BE2C (cell line): ENCODE data around the gene EIF5.

ENCODE experiments used
- DNase-seq: peaks from one replicate; pipeline ENCODE4 v3.0.0-alpha.2; 2020
- H3K27me3 ChIP-seq: fragments of 250-450 bp; sonication (Bioruptor Pico); 2 replicates; pipeline ENCODE4 v1.5.1; 2020; ENCODE audit warnings: mild to moderate bottlenecking
- H3K36me3 ChIP-seq: fragments of 250-450 bp; sonication (Bioruptor Pico); 2 replicates; pipeline ENCODE4 v1.5.1; 2020; ENCODE audit warnings: mild to moderate bottlenecking
- H3K4me1 ChIP-seq: fragments of 250-450 bp; sonication (Bioruptor Pico); 2 replicates; pipeline ENCODE4 v1.5.1; 2020
- H3K4me3 ChIP-seq: 2 replicates; pipeline ENCODE4 v1.5.1; 2011; ENCODE audit warnings: low read depth, low read length
- H3K9me3 ChIP-seq: fragments of 250-450 bp; sonication (Bioruptor Pico); 2 replicates; pipeline ENCODE4 v1.5.1; 2020
- CTCF ChIP-seq: IDR thresholded peaks from 2 replicates; pipeline ENCODE4 v1.5.1; 2012; ENCODE audit warnings: mild to moderate bottlenecking, low read depth, low read length

EIF5 gene

GRCh38 chr14:103290056-103290455 is 44.0 kb upstream of the EIF5 start:
- H3K27me3 ChIP-seq, result peaks cover 29% of the 10 kb centered on the region
- no peak for TF ChIP-seq CTCF
- no peaks in the 10 kb centered on the region for H3K9me3 ChIP-seq

DNA sequence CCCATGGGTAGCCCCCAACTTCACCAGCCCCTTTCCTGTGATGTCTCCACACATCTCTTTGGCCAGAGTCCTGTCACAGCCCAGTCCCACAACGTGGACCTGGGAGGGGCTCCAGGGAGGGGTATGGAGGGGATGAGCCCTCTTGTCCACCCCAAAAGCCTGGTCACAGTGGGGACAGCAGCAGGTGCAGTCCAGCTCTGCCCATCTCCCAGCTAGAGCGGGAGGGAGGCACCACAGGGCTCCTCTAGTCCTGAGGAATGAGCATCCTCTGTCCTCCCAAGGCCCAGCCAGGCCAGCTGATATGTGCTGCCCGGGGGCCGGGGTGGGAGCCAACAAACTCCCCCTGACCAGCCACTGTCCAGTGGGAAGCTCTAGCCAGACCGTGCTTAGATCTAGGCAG is 43.5 kb upstream of the EIF5 start:
- peaks cover 26% of the 10 kb centered on the region for H3K27me3 ChIP-seq
- no peak for DNase-seq
- no peak for TF ChIP-seq CTCF
- H3K4me1 ChIP-seq, result no peaks in the 10 kb centered on the region
- no peaks in the 10 kb centered on the region for H3K9me3 ChIP-seq
- H3K4me3 ChIP-seq, result no peak overlapping the region
- H3K36me3 ChIP-seq, result no peaks in the 10 kb centered on the region

More at GRCh38 chr14:103290056-103290455, 44.0 kb upstream of the EIF5 start:
- no peak overlapping the region for H3K4me3 ChIP-seq
- H3K4me1 ChIP-seq, result no peaks in the 10 kb centered on the region
- no peak for DNase-seq
- H3K36me3 ChIP-seq, result no peaks in the 10 kb centered on the region

- no peaks in the 10 kb centered on the region for H3K4me1 ChIP-seq
- no peak for TF ChIP-seq CTCF
- H3K4me3 ChIP-seq, result no peak overlapping the region
- no peak for DNase-seq
- H3K27me3 ChIP-seq, result peaks cover 24% of the 10 kb centered on the region
- no peaks in the 10 kb centered on the region for H3K9me3 ChIP-seq
- no peaks in the 10 kb centered on the region for H3K36me3 ChIP-seq
Observed at GRCh38 chr14:103290961-103291360, 43.1 kb upstream of the EIF5 start.

- Histone ChIP-seq H3K4me1 (no peaks in the 10 kb centered on the region), H3K9me3 (no peaks in the 10 kb centered on the region), H3K4me3 (no peak overlapping the region), H3K36me3 (no peaks in the 10 kb centered on the region), H3K27me3 (peaks cover 15% of the 10 kb centered on the region)
- TF ChIP-seq CTCF, result peak; percentile 96
- peak; percentile 80 for DNase-seq
Observed at GRCh38 chr14:103292426-103293374, 41.3 kb upstream of the EIF5 start.

DNA sequence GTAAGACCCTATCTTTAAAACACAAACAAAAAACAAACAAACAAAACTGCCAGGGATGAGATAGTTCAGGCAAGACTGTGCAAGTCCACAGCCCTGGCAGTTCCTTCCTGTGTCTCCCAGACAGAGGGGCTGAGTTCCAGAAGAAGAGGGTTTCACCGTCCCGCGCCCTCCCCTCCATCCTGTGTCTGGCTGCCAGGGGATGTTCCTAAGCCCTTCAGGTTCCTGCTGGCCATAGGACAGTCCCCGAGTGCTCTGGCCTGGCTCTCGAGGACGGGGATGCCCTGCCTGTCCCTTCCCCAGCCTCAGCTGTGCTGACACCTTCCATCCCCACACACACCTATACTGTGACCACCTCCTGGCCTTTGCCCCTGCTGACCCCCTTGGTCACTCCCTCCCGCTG is 40.6 kb upstream of the EIF5 start:
- no peak for DNase-seq
- no peak for TF ChIP-seq CTCF
- Histone ChIP-seq H3K4me3 (no peak overlapping the region), H3K36me3 (no peaks in the 10 kb centered on the region), H3K9me3 (no peaks in the 10 kb centered on the region), H3K4me1 (no peaks in the 10 kb centered on the region), H3K27me3 (peaks cover 15% of the 10 kb centered on the region)

- Histone ChIP-seq H3K4me3 (no peak overlapping the region), H3K9me3 (no peaks in the 10 kb centered on the region), H3K4me1 (no peaks in the 10 kb centered on the region), H3K36me3 (no peaks in the 10 kb centered on the region), H3K27me3 (peaks cover 15% of the 10 kb centered on the region)
- no peak for TF ChIP-seq CTCF
- DNase-seq, result no peak
Observed at GRCh38 chr14:103294091-103294490, 39.9 kb upstream of the EIF5 start.
